ENCODE results near the gene VDAC2.

Gene VDAC2

GRCh38 chr10:75254739-75255138 lies 44.1 kb downstream of the VDAC2 start:
- DNase-seq = no peak

GRCh38 chr10:75260990-75261389 lies 50.4 kb downstream of the VDAC2 start:
- no peak for DNase-seq

- DNase-seq = no peak
Measured at GRCh38 chr10:75261813-75262705, 51.5 kb downstream of the VDAC2 start.

GRCh38 chr10:75263806-75264205 lies 53.2 kb downstream of the VDAC2 start:
- DNase-seq = no peak

- no peak for DNase-seq
Measured at GRCh38 chr10:75265856-75266255, 55.3 kb downstream of the VDAC2 start.

GRCh38 chr10:75266945-75267344 lies 56.3 kb downstream of the VDAC2 start:
- no peak for DNase-seq

GRCh38 chr10:75269605-75270004 lies 59.0 kb downstream of the VDAC2 start:
- DNase-seq = no peak

- DNase-seq = no peak
Measured at GRCh38 chr10:75272094-75272493, 61.5 kb downstream of the VDAC2 start.

- no peak for DNase-seq
Measured at GRCh38 chr10:75272896-75273295, 62.3 kb downstream of the VDAC2 start.

GRCh38 chr10:75276069-75276872 lies 65.7 kb downstream of the VDAC2 start:
- DNase-seq = no peak

GRCh38 chr10:75280236-75280635 lies 69.6 kb downstream of the VDAC2 start:
- no peak for DNase-seq
